ENCODE measurements around the gene ALG10B. TPM values are rescaled to one million over a fixed set of nuclear protein-coding genes. Genes with fewer than 3 reads are reported as not detected.
A peak's percentile ranks its signal among the peaks of the same experiment; 100 is the strongest.
"Not testable (repeated sequence)": the region's sequence is repeated elsewhere in the genome, so short reads cannot be mapped to it uniquely, and the experiment has no call there.

The ALG10B gene
- total RNA-seq, 1 experiment from 2014 or later = 11.2 TPM

- no peaks in the 10 kb centered on the region for H3K27me3 Mint-ChIP-seq (ENCODE audit: unreplicated experiment)
- intact Hi-C loops (cut with micrococcal nuclease; ENCODE audit: unreplicated experiment) = no loop called here
- BruUV-seq (replicated peaks) = no TSS peak
- no peak for TF ChIP-seq CTCF (IDR thresholded peaks at IDR 0.05; ENCODE audit: unreplicated experiment)
- no peaks in the 10 kb centered on the region for H3K9me3 Mint-ChIP-seq (ENCODE audit: low read depth, unreplicated experiment)
- no peaks in the 10 kb centered on the region for H3K4me1 Mint-ChIP-seq (ENCODE audit: low read depth, unreplicated experiment)
- H3K27ac Mint-ChIP-seq (ENCODE audit: unreplicated experiment) = no peak overlapping the region
- H3K4me3 Mint-ChIP-seq (ENCODE audit: low read depth, unreplicated experiment) = no peak overlapping the region
- DNase-seq = no peak
- no peaks in the 10 kb centered on the region for H3K36me3 Mint-ChIP-seq (ENCODE audit: insufficient read depth, unreplicated experiment)
- CTCF ChIA-PET = no interaction called here
Measured at GRCh38 chr12:38324912-38325311, 8.3 kb downstream of the ALG10B start.

DNA sequence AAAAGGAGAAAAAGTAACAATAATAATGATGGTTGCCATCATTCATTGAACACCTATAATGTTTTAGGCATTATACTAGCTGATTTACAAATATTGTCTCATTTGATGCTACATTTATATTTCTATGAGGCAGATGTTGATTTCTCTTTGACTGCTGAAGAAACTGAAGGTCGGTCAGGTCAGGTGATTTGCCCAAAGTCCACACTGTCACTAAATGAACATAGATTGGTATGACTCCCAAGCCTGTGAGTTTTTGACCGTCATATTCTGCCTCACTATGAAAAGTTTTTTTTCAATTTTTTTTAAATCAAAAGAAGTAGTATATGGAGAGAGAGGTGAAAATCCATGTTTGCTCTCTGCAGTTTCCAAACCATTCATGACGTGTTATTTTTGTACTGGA is 10.8 kb downstream of the ALG10B start:
- Mint-ChIP-seq H3K9me3 (ENCODE audit: low read depth, unreplicated experiment) (no peaks in the 10 kb centered on the region), H3K27me3 (ENCODE audit: unreplicated experiment) (no peaks in the 10 kb centered on the region), H3K4me3 (ENCODE audit: low read depth, unreplicated experiment) (no peak overlapping the region), H3K27ac (ENCODE audit: unreplicated experiment) (no peak overlapping the region), H3K36me3 (ENCODE audit: insufficient read depth, unreplicated experiment) (no peaks in the 10 kb centered on the region), H3K4me1 (ENCODE audit: low read depth, unreplicated experiment) (no peaks in the 10 kb centered on the region)
- no peak for TF ChIP-seq CTCF (IDR thresholded peaks at IDR 0.05; ENCODE audit: unreplicated experiment)
- intact Hi-C loops (cut with micrococcal nuclease; ENCODE audit: unreplicated experiment) = loop anchor here (2.0 kb wide), 1 partner anchor 945 kb away; no protein-coding TSS in a partner anchor
- no TSS peak for BruUV-seq (replicated peaks)
- DNase-seq = no peak
- CTCF ChIA-PET = no interaction called here

DNA sequence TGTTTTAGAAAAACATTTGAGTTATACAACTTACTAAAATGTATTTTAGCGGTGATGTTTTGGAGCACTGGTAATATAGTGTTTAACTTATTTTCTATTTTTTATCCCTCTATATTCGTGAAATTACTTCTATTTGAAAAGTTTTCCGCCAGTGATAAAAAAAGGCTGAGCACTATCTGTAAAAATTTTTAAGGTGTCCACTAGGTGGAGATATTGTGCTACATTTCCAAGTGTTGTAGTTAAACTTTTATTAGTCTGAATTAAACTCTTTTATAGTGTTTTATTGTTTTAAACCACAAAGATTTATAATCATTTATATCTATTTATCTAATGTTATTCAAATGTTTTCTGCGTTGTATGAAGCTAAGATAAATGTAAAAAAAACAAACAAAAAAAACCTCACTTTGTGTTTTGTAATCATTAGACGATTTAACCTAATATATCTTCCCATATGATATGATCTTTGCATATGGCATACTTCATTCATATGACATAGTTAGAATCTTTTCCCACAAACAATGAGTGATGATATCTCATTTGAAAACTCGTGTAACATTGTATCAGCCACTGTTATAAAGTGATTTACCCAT is 11.8 kb downstream of the ALG10B start:
- CTCF ChIA-PET = interaction anchor here (0.6 kb wide), 1 partner anchor 945 kb away, joined by 3 read pairs; no protein-coding TSS in a partner anchor
- H3K9me3 Mint-ChIP-seq (ENCODE audit: low read depth, unreplicated experiment) = no peaks in the 10 kb centered on the region
- no peaks in the 10 kb centered on the region for H3K4me1 Mint-ChIP-seq (ENCODE audit: low read depth, unreplicated experiment)
- no peak for DNase-seq
- no peak overlapping the region for H3K27ac Mint-ChIP-seq (ENCODE audit: unreplicated experiment)
- intact Hi-C loops (cut with micrococcal nuclease; ENCODE audit: unreplicated experiment) = loop anchor here (2.0 kb wide), 2 partner anchors 586 to 774 kb away; no protein-coding TSS in a partner anchor
- H3K36me3 Mint-ChIP-seq (ENCODE audit: insufficient read depth, unreplicated experiment) = no peaks in the 10 kb centered on the region
- H3K27me3 Mint-ChIP-seq (ENCODE audit: unreplicated experiment) = no peaks in the 10 kb centered on the region
- TF ChIP-seq CTCF (IDR thresholded peaks at IDR 0.05; ENCODE audit: unreplicated experiment) = peak; percentile 23
- no TSS peak for BruUV-seq (replicated peaks)
- no peak overlapping the region for H3K4me3 Mint-ChIP-seq (ENCODE audit: low read depth, unreplicated experiment)

GRCh38 chr12:38330414-38330813 is 13.8 kb downstream of the ALG10B start:
- H3K27me3 Mint-ChIP-seq (ENCODE audit: unreplicated experiment); H3K36me3 Mint-ChIP-seq (ENCODE audit: insufficient read depth, unreplicated experiment); intact Hi-C loops (cut with micrococcal nuclease; ENCODE audit: unreplicated experiment); CTCF ChIA-PET; H3K4me1 Mint-ChIP-seq (ENCODE audit: low read depth, unreplicated experiment); H3K9me3 Mint-ChIP-seq (ENCODE audit: low read depth, unreplicated experiment); H3K4me3 Mint-ChIP-seq (ENCODE audit: low read depth, unreplicated experiment); H3K27ac Mint-ChIP-seq (ENCODE audit: unreplicated experiment); BruUV-seq (replicated peaks); DNase-seq: not testable (repeated sequence)

DNA sequence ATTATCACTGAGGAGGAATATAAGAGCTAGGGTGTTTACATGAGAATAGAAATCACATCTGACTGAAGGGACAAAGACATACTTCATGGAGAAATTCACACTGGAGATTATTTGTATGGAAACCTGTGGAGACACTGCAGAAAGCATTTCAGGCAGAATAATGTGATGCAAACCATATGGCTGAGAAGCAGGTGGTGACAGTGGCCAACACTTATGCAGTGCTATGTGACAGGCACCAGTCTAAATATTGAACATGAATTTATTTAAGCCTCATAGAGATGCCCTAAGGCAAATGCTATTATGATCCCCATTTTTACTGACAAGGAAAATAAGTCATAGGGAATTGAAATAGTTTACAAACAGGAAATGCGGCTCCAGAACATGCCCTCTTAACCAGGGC is 16.2 kb downstream of the ALG10B start:
- no peaks in the 10 kb centered on the region for H3K36me3 Mint-ChIP-seq (ENCODE audit: insufficient read depth, unreplicated experiment)
- H3K27ac Mint-ChIP-seq (ENCODE audit: unreplicated experiment) = no peak overlapping the region
- DNase-seq = no peak
- CTCF ChIA-PET = no interaction called here
- TF ChIP-seq CTCF (IDR thresholded peaks at IDR 0.05; ENCODE audit: unreplicated experiment) = no peak
- no TSS peak for BruUV-seq (replicated peaks)
- H3K27me3 Mint-ChIP-seq (ENCODE audit: unreplicated experiment) = no peaks in the 10 kb centered on the region
- intact Hi-C loops (cut with micrococcal nuclease; ENCODE audit: unreplicated experiment) = no loop called here
- H3K4me1 Mint-ChIP-seq (ENCODE audit: low read depth, unreplicated experiment) = no peaks in the 10 kb centered on the region
- no peak overlapping the region for H3K4me3 Mint-ChIP-seq (ENCODE audit: low read depth, unreplicated experiment)
- no peaks in the 10 kb centered on the region for H3K9me3 Mint-ChIP-seq (ENCODE audit: low read depth, unreplicated experiment)
